Measurements from ENCODE around the gene CKB.

Gene CKB

GRCh38 chr14:103522649-103523574 lies at the start of gene CKB:
CKB (minus strand) TSS chr14:103522830; CDS start chr14:103522493, 337 bp downstream.
- no peak for TF ChIP-seq FOXP2 (optimal IDR thresholded peaks at IDR 0.05; ENCODE audit: control extremely low read depth, extremely low read length, insufficient read depth)
- TF ChIP-seq EZH2 (IDR thresholded peaks at IDR 0.05): no peak
- peak; percentile 67 for TF ChIP-seq POLR2AphosphoS5 (IDR thresholded peaks at IDR 0.05; ENCODE audit: borderline replicate concordance, low read depth, low read length)
- peaks cover 20% of the 10 kb centered on the region for H3K36me3 ChIP-seq (ENCODE audit: insufficient read depth, low read length)
- no peaks in the 10 kb centered on the region for H3K9me3 ChIP-seq (ENCODE audit: low read depth, low read length)
- DNase-seq (ENCODE audit: low read depth, low spot score): no peak
- no peak within 1 kb of the TSS for H3K27ac ChIP-seq
- peak within 1 kb of the TSS; percentile 85 for H3K9ac ChIP-seq (ENCODE audit: insufficient read length)
- H3K4me3 ChIP-seq: peak within 1 kb of the TSS; percentile 93

GRCh38 chr14:103569408-103569807 lies 46.8 kb upstream of the CKB start:
- no peak for DNase-seq (ENCODE audit: low read depth, low spot score)
- TF ChIP-seq FOXP2 (optimal IDR thresholded peaks at IDR 0.05; ENCODE audit: control extremely low read depth, extremely low read length, insufficient read depth): no peak
- no peak for TF ChIP-seq POLR2AphosphoS5 (IDR thresholded peaks at IDR 0.05; ENCODE audit: borderline replicate concordance, low read depth, low read length)
- no peak for TF ChIP-seq EZH2 (IDR thresholded peaks at IDR 0.05)
- H3K9ac ChIP-seq (ENCODE audit: insufficient read length): peak overlapping the region; percentile 19
- H3K27ac ChIP-seq: peak overlapping the region; percentile 54; the same call in 1 of the 2 replicates
- peaks cover 5% of the 10 kb centered on the region for H3K36me3 ChIP-seq (ENCODE audit: insufficient read depth, low read length)
- H3K4me3 ChIP-seq: no peak overlapping the region
- no peaks in the 10 kb centered on the region for H3K9me3 ChIP-seq (ENCODE audit: low read depth, low read length)

- no peak for DNase-seq (ENCODE audit: low read depth, low spot score)
- Histone ChIP-seq H3K4me3 (no peak overlapping the region), H3K9me3 (ENCODE audit: low read depth, low read length) (no peaks in the 10 kb centered on the region), H3K9ac (ENCODE audit: insufficient read length) (peak overlapping the region; percentile 19), H3K36me3 (ENCODE audit: insufficient read depth, low read length) (peaks cover 4% of the 10 kb centered on the region; the same call in 1 of the 2 replicates), H3K27ac (peak overlapping the region; percentile 54; the same call in 1 of the 2 replicates)
- TF ChIP-seq FOXP2 (optimal IDR thresholded peaks at IDR 0.05; ENCODE audit: control extremely low read depth, extremely low read length, insufficient read depth): no peak
- no peak for TF ChIP-seq EZH2 (IDR thresholded peaks at IDR 0.05)
- TF ChIP-seq POLR2AphosphoS5 (IDR thresholded peaks at IDR 0.05; ENCODE audit: borderline replicate concordance, low read depth, low read length): no peak
Measured at GRCh38 chr14:103568952-103569351, 46.3 kb upstream of the CKB start.

- H3K27ac ChIP-seq: no peak overlapping the region
- H3K9ac ChIP-seq (ENCODE audit: insufficient read length): peak overlapping the region; percentile 94
- TF ChIP-seq FOXP2 (optimal IDR thresholded peaks at IDR 0.05; ENCODE audit: control extremely low read depth, extremely low read length, insufficient read depth) (no peak), POLR2AphosphoS5 (IDR thresholded peaks at IDR 0.05; ENCODE audit: borderline replicate concordance, low read depth, low read length) (no peak), EZH2 (IDR thresholded peaks at IDR 0.05) (no peak)
- H3K9me3 ChIP-seq (ENCODE audit: low read depth, low read length): no peaks in the 10 kb centered on the region
- peaks cover 20% of the 10 kb centered on the region for H3K36me3 ChIP-seq (ENCODE audit: insufficient read depth, low read length)
- no peak for DNase-seq (ENCODE audit: low read depth, low spot score)
- peak overlapping the region; percentile 94 for H3K4me3 ChIP-seq
Measured at GRCh38 chr14:103563844-103564505, 41.3 kb upstream of the CKB start.

- Histone ChIP-seq H3K9ac (ENCODE audit: insufficient read length) (peak overlapping the region; percentile 94), H3K36me3 (ENCODE audit: insufficient read depth, low read length) (peaks cover 24% of the 10 kb centered on the region), H3K27ac (no peak overlapping the region), H3K9me3 (ENCODE audit: low read depth, low read length) (no peaks in the 10 kb centered on the region), H3K4me3 (peak overlapping the region; percentile 94)
- no peak for DNase-seq (ENCODE audit: low read depth, low spot score)
- no peak for TF ChIP-seq FOXP2 (optimal IDR thresholded peaks at IDR 0.05; ENCODE audit: control extremely low read depth, extremely low read length, insufficient read depth)
- TF ChIP-seq EZH2 (IDR thresholded peaks at IDR 0.05): no peak
- TF ChIP-seq POLR2AphosphoS5 (IDR thresholded peaks at IDR 0.05; ENCODE audit: borderline replicate concordance, low read depth, low read length): no peak
Measured at GRCh38 chr14:103563226-103563620, 40.6 kb upstream of the CKB start.

GRCh38 chr14:103562429-103563225 lies 40.0 kb upstream of the CKB start, which contains the start of the genes BAG5 and COA8:
BAG5 (minus strand) TSS chr14:103562657; CDS start chr14:103561164, 1,493 bp downstream.
COA8 (plus strand) TSS chr14:103562960; CDS start chr14:103563002, 42 bp downstream.
- no peaks in the 10 kb centered on the region for H3K9me3 ChIP-seq (ENCODE audit: low read depth, low read length)
- TF ChIP-seq POLR2AphosphoS5 (IDR thresholded peaks at IDR 0.05; ENCODE audit: borderline replicate concordance, low read depth, low read length) (peak; percentile 28; the same call in 1 of the 2 replicates), FOXP2 (optimal IDR thresholded peaks at IDR 0.05; ENCODE audit: control extremely low read depth, extremely low read length, insufficient read depth) (no peak)
- no peak for DNase-seq (ENCODE audit: low read depth, low spot score)
- peak within 1 kb of the TSS; percentile 94 for H3K4me3 ChIP-seq
- peak within 1 kb of the TSS; percentile 97 for H3K27ac ChIP-seq
- H3K36me3 ChIP-seq (ENCODE audit: insufficient read depth, low read length): peaks cover 24% of the 10 kb centered on the region
- H3K9ac ChIP-seq (ENCODE audit: insufficient read length): peak within 1 kb of the TSS; percentile 94

- Histone ChIP-seq H3K27ac (peak overlapping the region; percentile 97; the same call in 1 of the 2 replicates), H3K9me3 (ENCODE audit: low read depth, low read length) (no peaks in the 10 kb centered on the region), H3K4me3 (peak overlapping the region; percentile 94), H3K9ac (ENCODE audit: insufficient read length) (peak overlapping the region; percentile 94), H3K36me3 (ENCODE audit: insufficient read depth, low read length) (peaks cover 24% of the 10 kb centered on the region)
- DNase-seq (ENCODE audit: low read depth, low spot score): no peak
- no peak for TF ChIP-seq FOXP2 (optimal IDR thresholded peaks at IDR 0.05; ENCODE audit: control extremely low read depth, extremely low read length, insufficient read depth)
- no peak for TF ChIP-seq EZH2 (IDR thresholded peaks at IDR 0.05)
- TF ChIP-seq POLR2AphosphoS5 (IDR thresholded peaks at IDR 0.05; ENCODE audit: borderline replicate concordance, low read depth, low read length): no peak
Measured at GRCh38 chr14:103562179-103562428, 39.5 kb upstream of the CKB start.

All from SK-N-MC (cell line).